ENCODE results near the gene ZC3H12D.

DNA sequence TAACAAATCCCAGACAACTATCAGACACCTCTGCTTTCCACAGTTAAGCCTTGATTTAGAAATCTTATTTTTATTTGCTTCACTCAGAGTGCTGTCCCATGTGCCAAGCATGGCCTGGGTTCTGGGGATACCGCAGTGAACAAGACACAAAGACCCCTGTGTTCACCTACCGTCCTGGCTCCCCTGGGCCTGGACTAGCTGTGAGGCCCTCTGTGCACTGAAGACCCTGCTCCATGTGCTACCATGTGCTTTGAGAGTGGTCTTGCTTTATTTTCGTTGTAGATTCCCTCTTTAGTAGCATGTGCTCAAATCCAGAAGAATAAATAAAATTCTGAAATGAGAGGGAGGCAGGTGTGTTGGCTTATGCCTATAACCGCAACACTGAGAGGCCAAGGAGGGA, 62.2 kb downstream of the ZC3H12D start:
- TF ChIP-seq CTCF (IDR thresholded peaks at IDR 0.05) (no peak), POLR2A (IDR thresholded peaks at IDR 0.05) (no peak)

All from lower leg skin (tissue), 3 donors.